Ovary (tissue), 9 donors: ENCODE results near the gene VSTM1. TPM values are rescaled to one million over a fixed set of nuclear protein-coding genes. Genes with fewer than 3 reads are reported as not detected.

Source experiments
- DNase-seq, 5 donors: peaks; one replicate each; pipeline ENCODE4 v3.0.0-alpha.2; 2019 to 2020
- H3K27ac ChIP-seq, 2 donors: fragments of 200-600 bp; one replicate each; pipeline versions ENCODE4 v1.5.1 to v1.8.0; 2019 to 2022
- H3K27me3 ChIP-seq: fragments of 200-600 bp; one replicate; pipeline ENCODE4 v1.8.0; 2022
- H3K36me3 ChIP-seq: fragments of 200-600 bp; sonication (generic); one replicate; pipeline ENCODE4 v1.5.1; 2019
- H3K4me1 ChIP-seq: one replicate; pipeline ENCODE4 v1.8.1; 2013; ENCODE audit warnings: mild to moderate bottlenecking, moderate library complexity; ENCODE audit not compliant: insufficient read depth
- H3K4me3 ChIP-seq: fragments of 200-600 bp; sonication (generic); one replicate; pipeline ENCODE4 v1.5.1; 2017
- H3K9me3 ChIP-seq, 2 donors: fragments of 200-600 bp in 1 of 2; sonication (generic) in 1 of 2; one replicate each; pipeline versions ENCODE4 v1.5.1 to v1.8.1; 2013 to 2019; ENCODE audit warnings: mild to moderate bottlenecking in 1 of 2, moderate library complexity in 1 of 2
- CTCF ChIP-seq, 3 donors: fragments of 450-650 bp in 2 of 3; fragments of 200-600 bp in 1 of 3; IDR thresholded peaks; one replicate each; pipeline versions ENCODE4 v1.5.1 to v1.8.0; 2016 to 2022; ENCODE audit warnings: antibody characterized with exemption in 3 of 3, mild to moderate bottlenecking in 1 of 3
- EP300 ChIP-seq: sonication (generic); formaldehyde crosslinking; IDR thresholded peaks from one replicate; pipeline ENCODE4 v1.6.1; 2017; ENCODE audit warnings: antibody characterized with exemption
- POLR2A ChIP-seq: fragments of 450-650 bp; IDR thresholded peaks from one replicate; pipeline ENCODE4 v1.6.1; 2017; ENCODE audit warnings: antibody characterized with exemption, mild to moderate bottlenecking, moderate library complexity
- WGBS, 3 donors: extraction: QIAGEN DNeasy Blood & Tissue Kit in 1 of 3; methylation state at CpG; one replicate each; pipeline versions ENCODE4 v1.1.5 to v1.1.7; 2013 to 2017; 5-methylcytosine and 5-hydroxymethylcytosine counted together
- intact Hi-C, 4 donors: fragments of 100-400 bp; cut with DNase I; formaldehyde crosslinking; loops; one replicate each; pipeline versions ENCODE4 v1.11.0 to v1.15.1; 2022 to 2023
- polyA plus RNA-seq, 2 donors: library from polyadenylated mRNA; stranded (reverse); fragments of 200-250 nt in 1 of 2; fragments of 350-450 nt in 1 of 2; fragmentation: Illumina TruSeq in 1 of 2; extraction: RNeasy Lipid Tissue Mini Kit (QIAGEN cat#74804) in 1 of 2; gene quantifications; one replicate each; pipeline ENCODE4 v1.2.3, GENCODE V29; 2013 to 2014
- total RNA-seq, 7 donors: library from RNA; depleted of rRNA in 2 of 7; stranded (reverse); fragments of >200 nt in 2 of 7; fragmentation: NEBNext Ultra II Directional in 3 of 7; extraction: Animal tissue kit (Norgen Biotek cat#: 25700) in 3 of 7; gene quantifications; one replicate each; pipeline versions ENCODE4 v1.1.0 to v1.2.4, GENCODE V29; 2016 to 2023
- donor health status: DM: no; HTN: no; CAD: no; lungs with moderate emphysema.
- donor health status: DM: no; HTN: no; CAD: no.
- donor health status: Bipolar disorder and iron deficiency.
- donor health status: DM: yes; HTN: yes; CAD: no.
- donor health status: DM: no; HTN: no; CAD: no.
- donor health status: DM: yes; HTN: yes; CAD: no.

The VSTM1 gene
- total and polyA plus RNA-seq, 9 donors = not detected

GRCh38 chr19:54074851-54075250 lies 11.2 kb upstream of the VSTM1 start:
- Histone ChIP-seq H3K27me3 (no peaks in the 10 kb centered on the region), H3K4me3 (no peak overlapping the region), H3K9me3 (no peaks in the 10 kb centered on the region), H3K4me1 (no peaks in the 10 kb centered on the region), H3K27ac (no peak overlapping the region), H3K36me3 (no peaks in the 10 kb centered on the region)
- intact Hi-C loops = loop anchor here in 1 of 4 donors (5.0 kb wide), 1 partner anchor 1487 kb away; no protein-coding TSS in a partner anchor
- no peak for DNase-seq
- 73 to 83% (median 75%) methylated on average over 9 of the region's 9 CpGs for WGBS, 3 donors
- TF ChIP-seq EP300 (no peak), CTCF (IDR thresholded peaks at IDR 0.05) (no peak), POLR2A (no peak)

GRCh38 chr19:54073829-54074228 lies 10.1 kb upstream of the VSTM1 start:
- no peak for DNase-seq
- intact Hi-C loops = loop anchor here in 1 of 4 donors (5.0 kb wide), 1 partner anchor 1488 kb away; no protein-coding TSS in a partner anchor
- no peak for TF ChIP-seq EP300
- TF ChIP-seq CTCF (IDR thresholded peaks at IDR 0.05) = no peak
- no peak for TF ChIP-seq POLR2A
- WGBS, 3 donors = 79 to 86% (median 82%) methylated on average over 10 of the region's 10 CpGs
- Histone ChIP-seq H3K4me3 (no peak overlapping the region), H3K27me3 (no peaks in the 10 kb centered on the region), H3K27ac (no peak overlapping the region), H3K9me3 (no peaks in the 10 kb centered on the region), H3K36me3 (no peaks in the 10 kb centered on the region), H3K4me1 (no peaks in the 10 kb centered on the region)

- Histone ChIP-seq H3K27me3 (no peaks in the 10 kb centered on the region), H3K4me1 (no peaks in the 10 kb centered on the region), H3K36me3 (no peaks in the 10 kb centered on the region), H3K4me3 (no peak overlapping the region), H3K27ac (no peak overlapping the region), H3K9me3 (no peaks in the 10 kb centered on the region)
- no peak for DNase-seq
- intact Hi-C loops = no loop called here
- 57 to 60% (median 59%) methylated on average over 5 of the region's 5 CpGs for WGBS, 3 donors
- no peak for TF ChIP-seq CTCF (IDR thresholded peaks at IDR 0.05)
Measured at GRCh38 chr19:54069470-54069869, 5.8 kb upstream of the VSTM1 start.

GRCh38 chr19:54062643-54063042 lies 1.1 kb downstream of the VSTM1 start:
- WGBS, 3 donors = 70 to 75% (median 73%) methylated on average over 9 of the region's 9 CpGs
- intact Hi-C loops = no loop called here

More at GRCh38 chr19:54062643-54063042, 1.1 kb downstream of the VSTM1 start:
- TF ChIP-seq CTCF (IDR thresholded peaks at IDR 0.05) (no peak), EP300 (no peak), POLR2A (no peak)
- Histone ChIP-seq H3K27ac (no peak overlapping the region), H3K27me3 (no peaks in the 10 kb centered on the region), H3K36me3 (no peaks in the 10 kb centered on the region), H3K4me3 (no peak overlapping the region), H3K9me3 (no peaks in the 10 kb centered on the region), H3K4me1 (no peaks in the 10 kb centered on the region)
- no peak for DNase-seq
